ENCODE results near the gene CBFB.
"Not testable (repeated sequence)": the region's sequence is repeated elsewhere in the genome, so short reads cannot be mapped to it uniquely, and the experiment has no call there.

CBFB gene

GRCh38 chr16:67016681-67017420 lies 12.1 kb upstream of the CBFB start:
- FAIRE-seq: no peak

DNA sequence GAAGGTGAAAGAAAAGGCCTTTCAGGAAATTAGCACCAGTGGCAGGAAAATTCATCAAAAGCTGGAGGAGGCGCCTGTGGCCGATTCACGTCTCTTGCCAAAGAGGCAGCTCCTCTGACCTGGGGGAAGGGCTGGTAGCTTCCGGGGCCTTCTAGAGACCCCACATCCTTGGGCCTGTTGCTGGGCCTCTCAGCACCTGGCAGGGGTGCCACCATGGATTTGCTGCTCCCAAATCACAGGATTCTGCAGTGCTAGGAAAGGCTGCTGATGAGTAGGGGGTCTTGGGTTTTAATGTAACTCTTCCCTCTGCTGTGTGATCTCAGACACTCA lies 11.6 kb upstream of the CBFB start:
- no peak for FAIRE-seq

DNA sequence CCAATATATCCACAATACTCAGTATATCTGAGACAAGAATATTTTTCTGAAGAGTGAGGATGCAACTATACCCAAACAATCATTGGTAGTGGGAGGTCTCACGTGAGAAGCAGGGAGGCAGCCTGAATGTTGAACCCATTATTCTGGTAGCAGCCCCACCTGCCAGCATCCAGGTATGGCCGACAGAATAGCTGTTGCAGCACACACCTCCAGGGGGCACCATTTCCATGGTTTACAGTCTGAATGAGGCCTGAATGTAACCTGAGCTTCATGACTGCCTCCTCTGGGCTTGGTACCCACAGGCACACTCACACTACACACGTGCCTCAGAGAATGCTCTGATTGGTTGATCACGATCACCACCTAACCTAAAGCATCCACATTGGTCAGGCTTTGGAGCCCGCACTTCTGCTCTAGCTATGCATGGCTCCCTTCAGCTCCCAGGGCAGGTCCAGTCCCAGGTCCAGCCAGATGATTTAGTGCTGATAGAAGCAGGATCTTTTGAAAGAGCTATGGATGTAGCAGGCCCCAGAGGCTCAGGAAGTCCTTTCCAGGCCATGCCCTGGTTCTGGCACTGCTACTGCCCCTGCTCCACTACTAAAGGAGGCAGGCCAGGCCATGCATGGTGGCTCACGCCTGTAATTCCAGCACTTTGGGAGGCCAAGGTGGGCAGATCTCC lies 11.0 kb upstream of the CBFB start:
- FAIRE-seq: no peak

DNA sequence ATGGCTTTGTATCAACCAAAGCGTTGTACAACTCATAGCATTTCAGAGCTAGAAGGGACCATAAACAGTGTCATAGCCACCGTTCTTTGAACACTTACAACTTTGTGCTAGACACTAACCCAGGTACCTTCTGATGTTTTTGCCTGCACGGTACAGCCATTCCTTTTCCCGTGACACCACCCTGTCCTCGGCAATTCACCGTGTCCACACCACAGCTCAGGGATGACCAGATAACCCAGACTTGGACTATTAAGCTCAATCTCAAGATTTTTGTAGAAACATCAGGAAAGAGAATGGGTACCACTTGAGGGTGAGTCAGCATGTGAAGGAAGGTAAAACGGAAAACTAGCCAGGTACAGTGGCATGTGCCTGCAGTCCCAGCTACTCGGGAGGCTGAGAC lies 9.8 kb upstream of the CBFB start:
- no peak for FAIRE-seq

GRCh38 chr16:67021321-67021720 lies 7.6 kb upstream of the CBFB start:
- no peak for FAIRE-seq

- FAIRE-seq: no peak
These were observed 6.3 kb upstream of the CBFB start for GRCh38 chr16:67022531-67023214.

GRCh38 chr16:67023689-67024088 lies 5.3 kb upstream of the CBFB start:
- FAIRE-seq: no peak

DNA sequence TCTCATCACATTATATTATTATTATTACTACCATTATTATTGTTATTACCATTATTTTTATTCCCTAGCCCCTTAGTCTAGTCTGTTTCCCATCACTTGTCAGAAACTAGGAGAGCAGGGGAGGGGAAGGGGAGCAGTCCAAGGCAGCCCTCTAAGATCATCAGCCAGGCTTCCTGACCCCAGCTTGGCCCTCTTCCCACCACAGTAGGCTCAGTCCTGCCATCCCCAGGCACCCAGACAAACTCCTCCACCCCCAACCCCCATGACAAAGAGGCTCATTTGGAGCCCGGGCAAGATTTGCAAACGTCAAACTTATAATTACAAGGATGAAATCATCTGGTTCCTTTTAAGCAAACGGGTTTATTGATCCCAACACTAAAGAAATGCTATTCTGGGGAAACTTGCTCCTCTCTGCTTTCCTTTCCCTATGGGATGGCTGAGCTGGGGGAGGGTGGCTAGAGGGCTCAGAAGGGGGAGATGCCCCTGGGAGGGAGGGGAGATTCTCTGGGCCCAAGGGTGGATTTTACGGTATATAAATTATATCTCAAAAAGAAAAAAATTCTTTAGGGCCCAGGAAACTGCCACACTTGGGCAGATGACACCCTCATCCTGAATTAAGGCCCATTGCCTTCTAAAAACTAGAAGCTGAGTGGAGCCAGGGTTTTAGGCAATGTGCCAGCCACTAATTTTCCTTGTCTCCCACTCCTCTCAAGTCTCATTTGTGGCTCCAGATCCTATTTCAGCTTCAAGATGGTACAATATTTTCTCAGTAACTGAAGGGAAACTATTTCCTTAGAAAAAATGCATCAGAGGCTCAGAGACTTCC lies 4.4 kb upstream of the CBFB start:
- no peak for FAIRE-seq

DNA sequence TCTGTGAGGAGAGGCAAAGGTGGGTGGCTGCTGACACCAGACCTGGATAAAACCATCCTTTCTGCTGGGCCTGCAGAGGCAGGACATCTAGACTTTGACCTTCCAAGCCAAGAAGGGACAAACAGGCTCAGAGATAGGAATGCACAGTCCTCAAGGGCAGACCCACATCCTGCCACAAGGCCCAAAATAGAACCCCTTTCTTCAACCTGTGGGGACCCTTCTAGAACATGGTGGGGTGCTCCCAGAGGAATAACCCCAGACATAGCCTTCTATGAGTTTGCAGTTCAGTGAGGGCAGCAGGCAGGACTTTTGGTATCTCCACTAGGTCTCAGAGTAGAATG lies 3.8 kb upstream of the CBFB start:
- FAIRE-seq: no peak

GRCh38 chr16:67026570-67026969 lies 2.4 kb upstream of the CBFB start:
- FAIRE-seq: no peak

- FAIRE-seq: no peak
These were observed 1.9 kb upstream of the CBFB start for GRCh38 chr16:67027046-67027445.

GRCh38 chr16:67028167-67028695 lies 718 bp upstream of the CBFB start:
- FAIRE-seq: no peak

DNA sequence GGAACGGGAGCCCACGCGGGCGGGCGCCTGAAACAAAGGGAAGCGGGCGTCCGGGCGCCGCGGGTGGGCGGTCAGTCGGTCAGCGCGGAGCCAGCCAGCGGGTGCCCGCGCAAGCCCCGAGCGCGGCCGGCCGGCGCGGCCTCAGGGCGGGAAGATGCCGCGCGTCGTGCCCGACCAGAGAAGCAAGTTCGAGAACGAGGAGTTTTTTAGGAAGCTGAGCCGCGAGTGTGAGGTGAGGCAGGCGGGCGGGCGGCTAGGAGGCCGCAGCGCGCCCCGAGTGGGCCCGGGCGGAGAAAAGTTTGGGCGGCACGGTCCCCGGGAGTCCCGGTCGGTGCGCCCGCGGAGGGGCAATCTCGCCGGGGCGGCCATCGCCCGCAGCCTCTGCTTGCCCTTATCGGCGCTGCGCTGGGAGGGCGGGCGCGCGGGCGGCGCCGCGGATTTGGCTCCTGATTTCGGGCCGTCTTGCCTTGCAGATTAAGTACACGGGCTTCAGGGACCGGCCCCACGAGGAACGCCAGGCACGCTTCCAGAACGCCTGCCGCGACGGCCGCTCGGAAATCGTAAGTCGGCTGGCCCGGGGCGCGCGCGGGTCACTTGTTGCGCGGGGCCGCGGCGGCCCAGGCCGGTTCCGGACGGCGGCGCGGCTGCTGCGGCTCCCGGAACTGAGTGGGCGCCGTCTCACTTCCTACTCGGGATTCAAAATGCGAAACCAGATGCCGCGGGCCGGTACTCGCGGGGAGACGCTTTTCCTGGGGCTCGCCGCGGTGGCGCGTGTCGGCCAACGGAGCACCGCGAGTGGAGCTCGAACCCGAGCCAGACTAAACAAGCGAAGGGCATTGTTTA lies 526 bp downstream of the CBFB start:
- no peak for FAIRE-seq

GRCh38 chr16:67030221-67030962 lies 1.4 kb downstream of the CBFB start:
- FAIRE-seq: no peak

DNA sequence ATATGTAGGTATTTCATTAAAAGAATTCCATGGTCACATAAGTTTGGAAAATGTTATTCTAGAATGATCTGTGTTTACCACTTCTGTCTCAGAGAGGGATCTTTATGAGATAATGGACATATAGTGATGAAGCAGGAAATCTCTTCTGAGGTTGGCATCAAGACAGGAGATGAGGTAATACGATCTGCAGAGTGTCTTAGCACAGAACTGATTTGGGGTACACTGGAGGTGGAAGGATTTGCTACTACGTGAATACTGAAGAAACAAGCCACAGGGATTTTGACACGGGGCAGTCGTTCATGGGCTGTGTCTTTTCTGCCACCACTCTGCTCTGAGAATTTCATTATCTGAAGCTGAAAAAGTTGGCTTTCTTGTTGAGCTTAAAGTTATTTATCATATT lies 5.5 kb downstream of the CBFB start:
- no peak for FAIRE-seq

GRCh38 chr16:67035364-67035763 lies 6.4 kb downstream of the CBFB start:
- no peak for FAIRE-seq

DNA sequence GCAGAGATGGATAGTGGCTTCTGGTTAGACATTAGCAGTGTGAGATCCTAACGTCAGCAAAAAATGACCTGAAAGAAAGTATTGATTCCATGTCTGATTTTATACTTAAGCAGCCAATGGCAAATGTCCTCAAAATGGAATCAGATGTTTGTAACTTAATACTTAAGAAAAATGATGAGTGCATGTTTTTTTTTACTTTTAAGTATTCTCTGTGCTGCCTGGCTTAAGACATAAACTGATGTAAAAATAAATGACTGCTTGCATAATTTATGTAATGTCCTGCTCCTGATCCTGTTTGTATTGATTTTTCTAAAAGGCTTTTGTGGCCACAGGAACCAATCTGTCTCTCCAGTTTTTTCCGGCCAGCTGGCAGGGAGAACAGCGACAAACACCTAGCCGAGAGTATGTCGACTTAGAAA lies 7.4 kb downstream of the CBFB start:
- no peak for FAIRE-seq

DNA sequence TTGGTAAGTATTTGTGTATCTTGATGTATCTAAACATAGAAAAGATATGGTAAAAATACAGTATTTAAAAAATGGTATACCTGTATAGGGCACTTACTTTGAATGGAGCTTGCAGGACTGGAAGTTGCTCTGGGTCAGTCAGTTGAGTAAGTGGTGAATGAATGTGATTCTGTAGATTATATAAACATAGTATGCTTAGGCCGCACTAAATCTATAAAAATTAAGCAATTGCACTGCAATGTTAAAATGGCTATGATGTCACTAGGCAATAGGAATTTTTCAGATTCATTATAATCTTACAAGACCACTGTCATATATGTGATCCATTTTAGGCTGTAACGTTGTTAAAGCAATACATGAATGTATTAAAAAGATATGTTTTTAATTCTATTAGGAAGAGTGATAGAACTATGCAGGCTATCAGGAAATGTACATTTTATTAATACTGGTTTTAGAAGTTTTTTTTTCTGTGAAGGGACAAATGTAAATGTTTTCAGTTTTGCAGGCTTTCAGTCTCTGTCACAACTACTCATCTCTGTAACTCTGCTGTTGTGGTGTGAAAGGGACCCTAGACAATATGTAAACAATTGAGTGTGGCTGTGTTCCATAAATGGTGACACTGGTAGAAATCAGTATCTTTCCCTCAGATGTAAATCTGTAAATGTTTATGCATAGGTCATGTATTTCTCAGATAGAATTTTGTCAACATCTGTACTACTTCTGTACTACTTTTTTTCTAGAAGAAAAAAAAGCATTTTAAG lies 10.5 kb downstream of the CBFB start:
- no peak for FAIRE-seq

GRCh38 chr16:67040166-67040565 lies 11.2 kb downstream of the CBFB start:
- no peak for FAIRE-seq

DNA sequence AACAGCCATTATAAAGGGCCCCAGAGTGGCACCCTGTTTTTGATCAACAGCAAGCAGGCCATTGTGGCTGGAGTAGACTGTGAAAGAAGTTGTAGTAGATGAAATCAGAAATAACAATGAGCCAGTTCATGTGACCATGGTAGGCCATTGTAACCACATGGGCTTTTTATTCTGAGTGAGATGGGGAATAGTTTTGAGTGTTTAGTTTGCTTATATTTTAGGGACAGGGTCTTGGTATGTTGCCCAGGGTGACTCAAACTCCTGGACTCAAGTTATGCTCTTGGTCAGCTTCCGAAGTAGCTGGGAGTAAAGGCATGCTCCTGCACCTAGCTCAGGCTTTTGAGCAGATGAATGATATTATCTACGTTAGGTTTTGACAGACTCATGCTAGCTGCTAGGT lies 12.0 kb downstream of the CBFB start:
- FAIRE-seq: no peak

DNA sequence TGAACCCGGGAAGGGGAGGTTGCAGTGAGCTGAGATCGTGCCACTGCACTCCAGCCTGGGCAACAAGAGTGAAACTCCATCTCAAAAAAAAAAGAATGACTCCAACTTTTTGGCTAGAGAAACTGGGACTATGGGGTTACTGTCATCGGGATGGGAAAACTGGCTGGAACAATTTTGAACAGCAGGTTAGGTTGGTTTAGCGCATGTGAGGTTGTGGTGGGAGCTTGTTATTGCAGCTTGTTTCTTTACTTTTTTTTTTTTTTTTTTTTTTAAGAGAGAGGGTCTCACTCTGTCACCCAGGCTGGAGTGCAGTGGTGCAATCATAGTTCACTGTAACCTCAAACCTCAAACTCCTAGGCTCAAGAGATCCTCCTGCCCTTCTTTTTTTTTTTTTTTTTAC lies 12.6 kb downstream of the CBFB start:
- not testable (repeated sequence) for FAIRE-seq

All from colon (tissue), 2 donors.